DMS153 (cell line): ENCODE data around the gene MAFB.

Source experiments
- DNase-seq: peaks from one replicate; lab custom pipeline; 2025; lab: John Stamatoyannopoulos, UW

The MAFB gene

GRCh38 chr20:40703975-40704530 lies 15.0 kb upstream of the MAFB start:
- DNase-seq: peak; percentile 44

- no peak for DNase-seq
These were observed 13.5 kb upstream of the MAFB start for GRCh38 chr20:40702504-40702903.

GRCh38 chr20:40698744-40699143 lies 9.7 kb upstream of the MAFB start:
- DNase-seq: no peak

- no peak for DNase-seq
These were observed 9.2 kb upstream of the MAFB start for GRCh38 chr20:40698281-40698680.

GRCh38 chr20:40697541-40697940 lies 8.5 kb upstream of the MAFB start:
- DNase-seq: no peak

- DNase-seq: no peak
These were observed 6.2 kb upstream of the MAFB start for GRCh38 chr20:40695214-40695613.

GRCh38 chr20:40694246-40694645 lies 5.2 kb upstream of the MAFB start:
- no peak for DNase-seq

- no peak for DNase-seq
These were observed 3.4 kb upstream of the MAFB start for GRCh38 chr20:40692240-40693011.

- DNase-seq: no peak
These were observed 2.7 kb upstream of the MAFB start for GRCh38 chr20:40691566-40692239.

- DNase-seq: no peak
These were observed 2.0 kb upstream of the MAFB start for GRCh38 chr20:40690836-40691565.

- DNase-seq: peak; percentile 43
These were observed 1.2 kb upstream of the MAFB start for GRCh38 chr20:40689943-40690835.

- DNase-seq: peak; percentile 27
These were observed 622 bp downstream of the MAFB start for GRCh38 chr20:40688129-40689099.

GRCh38 chr20:40687384-40688128 lies 1.5 kb downstream of the MAFB start:
- DNase-seq: no peak

GRCh38 chr20:40686893-40687292 lies 2.1 kb downstream of the MAFB start:
- DNase-seq: no peak

- no peak for DNase-seq
These were observed 2.6 kb downstream of the MAFB start for GRCh38 chr20:40686434-40686882.

GRCh38 chr20:40685349-40685748 lies 3.7 kb downstream of the MAFB start:
- no peak for DNase-seq

GRCh38 chr20:40683894-40684268 lies 5.2 kb downstream of the MAFB start:
- DNase-seq: no peak

- no peak for DNase-seq
These were observed 5.7 kb downstream of the MAFB start for GRCh38 chr20:40683221-40683893.
